ENCODE measurements around the gene SLC27A2.

SLC27A2 gene

GRCh38 chr15:50190723-50191122 is 8.7 kb downstream of the SLC27A2 start:
- DNase-seq (ENCODE audit: low spot score) = no peak

GRCh38 chr15:50192164-50192563 is 10.2 kb downstream of the SLC27A2 start:
- no peak for DNase-seq (ENCODE audit: low spot score)

- DNase-seq (ENCODE audit: low spot score) = no peak
Measured at GRCh38 chr15:50192926-50193620, 11.1 kb downstream of the SLC27A2 start.

GRCh38 chr15:50202003-50202402 is 20.0 kb downstream of the SLC27A2 start:
- DNase-seq (ENCODE audit: low spot score) = no peak

- DNase-seq (ENCODE audit: low spot score) = no peak
Measured at GRCh38 chr15:50206020-50206419, 24.0 kb downstream of the SLC27A2 start.

GRCh38 chr15:50209809-50210208 is 27.8 kb downstream of the SLC27A2 start:
- DNase-seq (ENCODE audit: low spot score) = no peak

GRCh38 chr15:50210462-50211157 is 28.6 kb downstream of the SLC27A2 start:
- DNase-seq (ENCODE audit: low spot score) = no peak

GRCh38 chr15:50218291-50218690 is 36.3 kb downstream of the SLC27A2 start:
- no peak for DNase-seq (ENCODE audit: low spot score)

- DNase-seq (ENCODE audit: low spot score) = no peak
Measured at GRCh38 chr15:50218691-50219090, 36.7 kb downstream of the SLC27A2 start.

- DNase-seq (ENCODE audit: low spot score) = no peak
Measured at GRCh38 chr15:50219820-50220219, 37.8 kb downstream of the SLC27A2 start.

- no peak for DNase-seq (ENCODE audit: low spot score)
Measured at GRCh38 chr15:50222181-50222580, 40.2 kb downstream of the SLC27A2 start.

GRCh38 chr15:50224606-50225005 is 42.6 kb downstream of the SLC27A2 start:
- DNase-seq (ENCODE audit: low spot score) = no peak

GRCh38 chr15:50225057-50225456 is 43.1 kb downstream of the SLC27A2 start:
- no peak for DNase-seq (ENCODE audit: low spot score)

- no peak for DNase-seq (ENCODE audit: low spot score)
Measured at GRCh38 chr15:50225938-50226337, 43.9 kb downstream of the SLC27A2 start.

GRCh38 chr15:50227076-50227475 is 45.1 kb downstream of the SLC27A2 start:
- DNase-seq (ENCODE audit: low spot score) = no peak

GRCh38 chr15:50228866-50229265 is 46.9 kb downstream of the SLC27A2 start:
- DNase-seq (ENCODE audit: low spot score) = no peak

GRCh38 chr15:50229336-50229735 is 47.3 kb downstream of the SLC27A2 start:
- DNase-seq (ENCODE audit: low spot score) = no peak

GRCh38 chr15:50231761-50232160 is 49.8 kb downstream of the SLC27A2 start:
- no peak for DNase-seq (ENCODE audit: low spot score)

- no peak for DNase-seq (ENCODE audit: low spot score)
Measured at GRCh38 chr15:50232791-50233190, 50.8 kb downstream of the SLC27A2 start.

- DNase-seq (ENCODE audit: low spot score) = no peak
Measured at GRCh38 chr15:50233192-50233736, 51.3 kb downstream of the SLC27A2 start.

GRCh38 chr15:50234764-50235163 is 52.8 kb downstream of the SLC27A2 start:
- no peak for DNase-seq (ENCODE audit: low spot score)

GRCh38 chr15:50235794-50236193 is 53.8 kb downstream of the SLC27A2 start:
- DNase-seq (ENCODE audit: low spot score) = no peak

GRCh38 chr15:50236433-50236832 is 54.4 kb downstream of the SLC27A2 start:
- DNase-seq (ENCODE audit: low spot score) = no peak

Measured in left forelimb (tissue), 1 donor.